Measurements from ENCODE around the gene KAT5. TPM values are rescaled to one million over a fixed set of nuclear protein-coding genes. Genes with fewer than 3 reads are reported as not detected.
A peak's percentile ranks its signal among the peaks of the same experiment; 100 is the strongest.

The KAT5 gene
- total RNA-seq: 48.8 and 50.2 TPM in 2 replicates
- 31.4 and 35.8 TPM in 2 replicates for polyA plus RNA-seq
- polyA plus RNA-seq (2011; cell fraction: cytosol; rRNA removed): 32.1 and 34.3 TPM in 2 replicates
- polyA plus RNA-seq (2011; cell fraction: nucleus; rRNA removed): 66.6 and 85.2 TPM in 2 replicates
- 22.8 and 28.2 TPM in 2 replicates for polyA plus RNA-seq (2012)
- 55.9 and 86.6 TPM in 2 replicates for polyA minus RNA-seq
- 41.8 TPM for polyA minus RNA-seq (2011; cell fraction: cytosol; rRNA and poly(A)+ RNA removed)
- 46.8 and 48.1 TPM in 2 replicates for polyA minus RNA-seq (2011; cell fraction: nucleus; rRNA and poly(A)+ RNA removed)
- Bru-seq, nascent RNA: percentile 67 among the genes with signal in this experiment
- BruChase-seq, experiment 1, labeled RNA remaining after a 6-hour chase: percentile 78 among the genes with signal in this experiment
- BruChase-seq, experiment 2, labeled RNA remaining after a 2-hour chase: percentile 73 among the genes with signal in this experiment
- long read RNA-seq, transcript KAT5-203 (14 exons, 2,237 nt): minor isoform, 18 of 109 reads
- long read RNA-seq, transcript KAT5-201 (13 exons, 2,296 nt): minor isoform, 10 of 109 reads
- long read RNA-seq, transcript KAT5-202 (13 exons, 2,059 nt): major isoform, 26 of 109 reads
- long read RNA-seq, transcript KAT5-208 (12 exons, 1,697 nt): minor isoform, 24 of 109 reads
- long read RNA-seq, partial matches to known transcripts: 7 of 109 reads
- long read RNA-seq, other reads (novel, unspliced or antisense): 20 of 109 reads

- TF ChIP-seq MAX (IDR thresholded peaks at IDR 0.05; ENCODE audit: insufficient read depth, insufficient read length) (peak; percentile 100), EZH2 (IDR thresholded peaks at IDR 0.05; ENCODE audit: borderline replicate concordance, low read depth, low read length, severe bottlenecking) (no peak), CTCF (IDR thresholded peaks at IDR 0.05; ENCODE audit: extremely low read depth in 1 of 2, insufficient read depth in 1 of 2, low read depth in 1 of 2, low read length in 2 of 2) (peak; percentile 93 to 97), MYC (IDR thresholded peaks at IDR 0.05; ENCODE audit: low read depth, low read length) (peak; percentile 83), POLR2A (IDR thresholded peaks at IDR 0.05; ENCODE audit: low read depth, low read length) (no peak), POLR2AphosphoS5 (IDR thresholded peaks at IDR 0.05; ENCODE audit: insufficient read depth, low read depth, low read length) (peak; percentile 54), GATA2 (IDR thresholded peaks at IDR 0.05; ENCODE audit: insufficient read depth, insufficient read length, low read depth, low read length) (no peak)
- Histone ChIP-seq H3K9me1 (replicated peaks; ENCODE audit: control insufficient read depth, extremely low read depth, insufficient read depth, low read length) (no peaks in the 10 kb centered on the region), H2AFZ (ENCODE audit: low read depth, low read length) (peak within 1 kb of the TSS; percentile 72), H3K27me3 (ENCODE audit: control insufficient read depth in 2 of 2, insufficient read depth in 2 of 2, low read length in 2 of 2) (no peaks in the 10 kb centered on the region), H3K4me3 (replicated peaks in 1 of 3; ENCODE audit: insufficient read depth in 1 of 3, low read depth in 1 of 3, low read length in 3 of 3) (peak within 1 kb of the TSS; percentile 19 to 66 (median 49)), H3K9ac (replicated peaks; ENCODE audit: extremely low read depth, insufficient read depth, low read length) (peak within 1 kb of the TSS; percentile 87), H3K27ac (ENCODE audit: insufficient read depth, low read depth, low read length) (peak within 1 kb of the TSS; percentile 89), H3K4me2 (ENCODE audit: insufficient read depth, low read length) (peak within 1 kb of the TSS; percentile 51), H3K79me2 (ENCODE audit: control insufficient read depth, insufficient read depth, low read length) (no peaks in the 10 kb centered on the region), H3K4me1 (ENCODE audit: control insufficient read depth, extremely low read depth, insufficient read depth, low read length) (peaks cover 6% of the 10 kb centered on the region), H4K20me1 (replicated peaks; ENCODE audit: control insufficient read depth, extremely low read depth, insufficient read depth, low read length) (no peaks in the 10 kb centered on the region), H3K36me3 (ENCODE audit: control insufficient read depth in 2 of 2, extremely low read depth in 1 of 2, insufficient read depth in 2 of 2, low read length in 2 of 2) (peaks cover 8 to 19% of the 10 kb centered on the region in 2 experiments), H3K9me3 (replicated peaks; ENCODE audit: control insufficient read depth, insufficient read depth, low read length) (no peaks in the 10 kb centered on the region)
- DNase-seq (ENCODE audit: low read depth, low spot score) (peak; percentile 98), FAIRE-seq (peak; percentile 98)
- intact Hi-C loops (cut with micrococcal nuclease) (loop anchor here (1.0 kb wide), 6 partner anchors 8 to 277 kb away; partner anchors contain the start of genes FIBP and RNASEH2C), dilution Hi-C loops (cut with MboI; ENCODE audit: extremely low pct_ligation_motif_present, low sequenced_read_pairs) (no loop called here)
- BruUV-seq (replicated peaks): no TSS peak
- ChIA-PET CTCF (interaction anchor here (0.9 to 3.4 kb wide), 20 partner anchors 8 to 277 kb away, joined by 3 to 30 read pairs (median 5); partner anchors contain the start of genes AP5B1, FIBP, RELA and RNASEH2C), POLR2A (interaction anchor here (0.5 to 1.7 kb wide), 12 partner anchors 8 to 1284 kb away, joined by 3 to 9 read pairs (median 4); partner anchors contain the start of genes MUS81, RNASEH2C and SIPA1)
These were observed at the start of gene KAT5 for GRCh38 chr11:65711785-65712632. Gene KAT5, plus strand, starts transcription at chr11:65712252. Its CDS starts 16 bp downstream, at chr11:65712268.

Data from endothelial cell of umbilical vein (primary cell).